SK-N-SH treated with all-trans-retinoic acid at 6 μM for 48 hours (cell line): ENCODE data around the gene C11orf91.

Experiments used
- BACH2 ChIP-seq: fragments of 250-450 bp; sonication (Bioruptor Pico); IDR thresholded peaks from 2 replicates; pipeline ENCODE4 v1.9.0; 2021; ENCODE audit warnings: mild to moderate bottlenecking, borderline replicate concordance
- ESRRG ChIP-seq: fragments of 250-450 bp; sonication (Bioruptor Pico); IDR thresholded peaks from 2 replicates; pipeline ENCODE4 v1.6.1; 2021; ENCODE audit warnings: mild to moderate bottlenecking
- OSR1 ChIP-seq: fragments of 250-450 bp; sonication (Bioruptor Pico); IDR thresholded peaks from 2 replicates; pipeline ENCODE4 v1.8.0; 2022; ENCODE audit warnings: moderate library complexity, mild to moderate bottlenecking, inconsistent platforms
- SNAI2 ChIP-seq: fragments of 250-450 bp; sonication (Bioruptor Pico); IDR thresholded peaks from 2 replicates; pipeline ENCODE4 v1.5.0; 2020; ENCODE audit warnings: mild to moderate bottlenecking, moderate library complexity
- ZFP3 ChIP-seq: fragments of 250-450 bp; sonication (Bioruptor Pico); IDR thresholded peaks from 2 replicates; pipeline ENCODE4 v1.5.0; 2020; ENCODE audit warnings: mild to moderate bottlenecking, moderate library complexity
- ZFP30 ChIP-seq: fragments of 450-650 bp; formaldehyde crosslinking; IDR thresholded peaks from 2 replicates; pipeline ENCODE4 v1.5.0; 2022; ENCODE audit warnings: mild to moderate bottlenecking, moderate library complexity
- TF ChIP-seq, protein P1 (sequence below): fragments of 250-450 bp; sonication (Bioruptor Pico); IDR thresholded peaks from 2 replicates; pipeline ENCODE4 v1.8.0; 2021; ENCODE audit warnings: low read depth, mild to moderate bottlenecking, moderate library complexity, borderline replicate concordance
- TF ChIP-seq, protein P2 (sequence below): fragments of 250-450 bp; sonication (Bioruptor Pico); IDR thresholded peaks from 2 replicates; pipeline ENCODE4 v1.8.0; 2020; ENCODE audit warnings: mild to moderate bottlenecking, moderate library complexity, borderline replicate concordance

DNA sequence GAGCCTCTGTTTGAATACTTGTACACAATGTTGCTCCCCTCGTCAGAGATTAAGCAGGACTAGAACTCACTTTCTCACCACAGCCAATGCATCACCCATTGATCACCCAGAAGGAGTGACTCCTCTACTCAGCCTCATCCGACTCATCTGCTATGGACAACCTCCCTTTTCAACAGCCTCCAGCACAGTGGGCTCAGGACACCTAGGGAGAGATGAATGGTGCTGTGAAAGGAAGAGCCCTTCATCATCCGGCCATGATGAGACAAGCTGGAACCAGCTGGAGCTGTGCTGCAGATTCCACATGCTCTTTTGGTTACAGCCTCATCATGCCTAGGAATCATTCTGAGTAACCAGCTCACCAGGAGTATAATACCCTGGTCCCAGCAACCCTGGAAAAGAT lies 15.5 kb downstream of the C11orf91 start:
- TF ChIP-seq OSR1 (CRISPR knock-in tag) (no peak), ZFP30 (no peak), BACH2 (CRISPR knock-in tag) (no peak), ESRRG (no peak), ZFP3 (CRISPR knock-in tag) (no peak), SNAI2 (CRISPR knock-in tag) (no peak)
- TF ChIP-seq, protein P1, sequence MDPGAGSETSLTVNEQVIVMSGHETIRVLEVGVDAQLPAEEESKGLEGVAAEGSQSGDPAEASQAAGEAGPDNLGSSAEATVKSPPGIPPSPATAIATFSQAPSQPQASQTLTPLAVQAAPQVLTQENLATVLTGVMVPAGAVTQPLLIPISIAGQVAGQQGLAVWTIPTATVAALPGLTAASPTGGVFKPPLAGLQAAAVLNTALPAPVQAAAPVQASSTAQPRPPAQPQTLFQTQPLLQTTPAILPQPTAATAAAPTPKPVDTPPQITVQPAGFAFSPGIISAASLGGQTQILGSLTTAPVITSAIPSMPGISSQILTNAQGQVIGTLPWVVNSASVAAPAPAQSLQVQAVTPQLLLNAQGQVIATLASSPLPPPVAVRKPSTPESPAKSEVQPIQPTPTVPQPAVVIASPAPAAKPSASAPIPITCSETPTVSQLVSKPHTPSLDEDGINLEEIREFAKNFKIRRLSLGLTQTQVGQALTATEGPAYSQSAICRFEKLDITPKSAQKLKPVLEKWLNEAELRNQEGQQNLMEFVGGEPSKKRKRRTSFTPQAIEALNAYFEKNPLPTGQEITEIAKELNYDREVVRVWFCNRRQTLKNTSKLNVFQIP (CRISPR knock-in tag), result no peak
- TF ChIP-seq, protein P2, sequence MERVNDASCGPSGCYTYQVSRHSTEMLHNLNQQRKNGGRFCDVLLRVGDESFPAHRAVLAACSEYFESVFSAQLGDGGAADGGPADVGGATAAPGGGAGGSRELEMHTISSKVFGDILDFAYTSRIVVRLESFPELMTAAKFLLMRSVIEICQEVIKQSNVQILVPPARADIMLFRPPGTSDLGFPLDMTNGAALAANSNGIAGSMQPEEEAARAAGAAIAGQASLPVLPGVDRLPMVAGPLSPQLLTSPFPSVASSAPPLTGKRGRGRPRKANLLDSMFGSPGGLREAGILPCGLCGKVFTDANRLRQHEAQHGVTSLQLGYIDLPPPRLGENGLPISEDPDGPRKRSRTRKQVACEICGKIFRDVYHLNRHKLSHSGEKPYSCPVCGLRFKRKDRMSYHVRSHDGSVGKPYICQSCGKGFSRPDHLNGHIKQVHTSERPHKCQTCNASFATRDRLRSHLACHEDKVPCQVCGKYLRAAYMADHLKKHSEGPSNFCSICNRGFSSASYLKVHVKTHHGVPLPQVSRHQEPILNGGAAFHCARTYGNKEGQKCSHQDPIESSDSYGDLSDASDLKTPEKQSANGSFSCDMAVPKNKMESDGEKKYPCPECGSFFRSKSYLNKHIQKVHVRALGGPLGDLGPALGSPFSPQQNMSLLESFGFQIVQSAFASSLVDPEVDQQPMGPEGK (CRISPR knock-in tag), result no peak
